DOHH2 (cell line): ENCODE measurements around the gene MMP24OS.

Experiments used
- EZH2phosphoT487 ChIP-seq: fragments of 200-600 bp; sonication (generic); IDR thresholded peaks from 2 replicates; pipeline ENCODE4 v1.6.1; 2017; ENCODE audit warnings: borderline replicate concordance, mild to moderate bottlenecking, antibody characterized with exemption, low read length, moderate library complexity, mixed read lengths
- TF ChIP-seq, protein P1 (sequence below): fragments of 200-600 bp; sonication (generic); IDR thresholded peaks from one replicate; pipeline ENCODE4 v1.5.1; 2014; ENCODE audit warnings: antibody characterized with exemption, mild to moderate bottlenecking, low read depth, low read length; ENCODE audit not compliant: poor library complexity, severe bottlenecking

DNA sequence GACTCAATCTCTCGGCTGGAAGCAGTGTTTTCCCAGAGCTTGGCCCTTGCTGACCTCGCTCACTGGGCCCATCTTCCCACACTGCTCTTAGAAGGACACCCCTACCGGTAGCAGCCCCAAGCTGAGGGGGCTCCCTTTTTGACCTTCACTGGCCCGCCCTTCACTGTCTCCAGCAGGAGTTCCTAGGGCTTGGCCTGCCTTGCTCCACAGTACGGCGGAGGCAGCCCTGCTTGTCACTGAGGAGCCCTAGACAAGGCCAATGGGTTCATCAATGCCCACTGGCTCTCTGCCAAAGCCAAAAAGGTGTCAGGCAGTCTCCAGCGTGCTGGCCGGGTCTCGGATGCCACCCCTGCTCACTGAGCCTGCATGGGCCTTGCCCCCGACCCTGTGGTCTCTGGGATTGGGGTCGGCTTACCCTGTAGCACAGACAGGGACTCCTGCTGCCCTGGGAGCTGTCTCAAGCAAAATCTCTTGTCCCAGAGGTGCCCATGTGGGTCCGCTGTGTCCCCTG, 2.1 kb downstream of the MMP24OS start:
- TF ChIP-seq, protein P1, sequence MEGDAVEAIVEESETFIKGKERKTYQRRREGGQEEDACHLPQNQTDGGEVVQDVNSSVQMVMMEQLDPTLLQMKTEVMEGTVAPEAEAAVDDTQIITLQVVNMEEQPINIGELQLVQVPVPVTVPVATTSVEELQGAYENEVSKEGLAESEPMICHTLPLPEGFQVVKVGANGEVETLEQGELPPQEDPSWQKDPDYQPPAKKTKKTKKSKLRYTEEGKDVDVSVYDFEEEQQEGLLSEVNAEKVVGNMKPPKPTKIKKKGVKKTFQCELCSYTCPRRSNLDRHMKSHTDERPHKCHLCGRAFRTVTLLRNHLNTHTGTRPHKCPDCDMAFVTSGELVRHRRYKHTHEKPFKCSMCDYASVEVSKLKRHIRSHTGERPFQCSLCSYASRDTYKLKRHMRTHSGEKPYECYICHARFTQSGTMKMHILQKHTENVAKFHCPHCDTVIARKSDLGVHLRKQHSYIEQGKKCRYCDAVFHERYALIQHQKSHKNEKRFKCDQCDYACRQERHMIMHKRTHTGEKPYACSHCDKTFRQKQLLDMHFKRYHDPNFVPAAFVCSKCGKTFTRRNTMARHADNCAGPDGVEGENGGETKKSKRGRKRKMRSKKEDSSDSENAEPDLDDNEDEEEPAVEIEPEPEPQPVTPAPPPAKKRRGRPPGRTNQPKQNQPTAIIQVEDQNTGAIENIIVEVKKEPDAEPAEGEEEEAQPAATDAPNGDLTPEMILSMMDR = no peak
- TF ChIP-seq EZH2phosphoT487 = no peak
